Brain pericyte (primary cell): ENCODE results near the gene SLC17A6.

Experiments used
- DNase-seq: peaks from one replicate; pipeline ENCODE4 v3.0.0-alpha.2; 2012; ENCODE audit warnings: low read depth, low spot score

SLC17A6 gene

DNA sequence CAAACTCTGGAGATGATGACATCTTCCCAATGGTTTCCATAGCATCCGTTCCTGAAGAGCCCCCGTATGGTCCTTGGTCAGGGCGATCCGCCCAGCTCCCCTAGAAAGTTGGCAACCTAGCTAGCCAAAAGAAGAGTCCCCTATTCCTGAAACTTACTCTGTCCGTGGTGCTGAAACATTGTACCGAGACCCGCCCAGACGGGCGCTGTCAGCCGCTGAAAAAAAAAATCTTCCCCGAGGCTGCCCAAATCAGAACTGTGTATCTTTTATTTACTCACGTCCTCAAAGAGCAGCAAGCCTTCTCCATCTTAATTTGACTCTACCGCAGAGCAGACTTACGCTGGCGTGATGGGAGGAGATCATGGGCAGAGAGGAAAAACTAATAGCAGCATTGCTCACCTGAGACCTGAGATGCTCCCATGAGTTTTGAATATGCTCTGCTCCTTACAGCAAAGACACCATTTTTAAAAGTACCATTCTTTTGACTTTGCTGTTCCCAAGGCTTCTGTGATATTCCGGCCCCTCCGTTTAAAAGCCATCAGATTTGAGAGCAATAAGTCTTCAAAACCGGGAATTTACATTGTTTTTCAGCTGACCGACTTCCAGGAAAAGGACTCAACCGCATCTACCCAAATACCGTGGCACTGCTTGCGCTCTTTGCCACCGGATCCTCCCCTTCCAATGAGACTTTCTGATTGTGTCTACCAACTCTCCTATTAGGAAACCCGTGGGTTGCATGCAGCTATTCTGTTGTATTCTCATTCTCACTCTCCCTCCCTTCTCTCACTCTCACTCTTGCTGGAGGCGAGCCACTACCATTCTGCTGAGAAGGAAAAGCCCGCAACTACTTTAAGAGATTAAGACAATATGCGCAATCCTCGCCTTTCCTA lies at the start of gene SLC17A6:
Gene SLC17A6, plus strand, starts transcription at position 786 of the 890 bp plus-strand sequence. CDS start 153 bp downstream, outside the sequence.
- no peak for DNase-seq

DNA sequence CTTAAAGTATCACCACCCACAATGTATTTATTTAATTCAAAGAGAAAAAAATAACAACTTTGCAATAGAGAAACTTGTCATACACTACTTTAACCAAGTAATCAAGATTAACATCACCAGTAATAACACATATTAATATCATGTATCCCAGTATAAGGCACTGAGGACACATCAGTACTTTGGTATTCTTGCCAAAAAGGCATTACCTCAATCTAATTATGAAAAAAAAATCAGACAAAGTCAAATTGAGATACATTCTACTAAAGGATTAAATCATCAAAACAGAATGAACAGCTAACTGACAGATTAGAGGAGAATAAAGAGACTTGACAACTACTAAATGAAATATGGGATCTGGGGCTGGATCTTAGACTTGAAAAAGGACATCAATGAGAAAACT lies 35.8 kb upstream of the SLC17A6 start:
- DNase-seq, result no peak

DNA sequence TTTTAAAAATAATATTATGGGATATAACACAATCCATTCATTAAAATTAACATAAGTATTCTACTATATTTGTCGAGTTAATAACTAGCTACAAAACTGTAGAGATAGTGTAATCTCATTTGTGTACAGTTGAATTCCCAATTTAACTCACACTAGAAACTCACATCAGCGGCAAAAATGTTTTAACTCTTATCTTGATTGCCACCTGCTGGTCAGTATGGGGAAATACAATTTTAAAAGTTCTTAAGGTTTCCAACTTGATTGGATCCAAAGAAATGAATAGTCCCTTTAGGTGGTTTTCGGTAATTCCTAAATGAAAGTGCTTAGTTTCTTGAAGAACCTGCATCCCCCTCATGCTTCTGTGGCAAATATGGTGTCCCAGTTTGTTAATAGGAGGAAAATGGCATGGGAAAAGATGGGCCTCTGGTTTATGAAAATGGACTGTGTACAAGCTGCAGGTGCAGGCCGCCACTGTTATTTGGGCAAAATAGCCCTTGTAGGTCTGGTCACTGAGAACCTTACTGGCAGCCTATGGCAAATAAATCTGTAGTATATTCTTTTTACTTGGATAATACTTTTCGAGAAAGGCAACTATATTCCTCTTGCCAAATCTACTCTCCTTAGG lies 33.7 kb upstream of the SLC17A6 start:
- no peak for DNase-seq

DNA sequence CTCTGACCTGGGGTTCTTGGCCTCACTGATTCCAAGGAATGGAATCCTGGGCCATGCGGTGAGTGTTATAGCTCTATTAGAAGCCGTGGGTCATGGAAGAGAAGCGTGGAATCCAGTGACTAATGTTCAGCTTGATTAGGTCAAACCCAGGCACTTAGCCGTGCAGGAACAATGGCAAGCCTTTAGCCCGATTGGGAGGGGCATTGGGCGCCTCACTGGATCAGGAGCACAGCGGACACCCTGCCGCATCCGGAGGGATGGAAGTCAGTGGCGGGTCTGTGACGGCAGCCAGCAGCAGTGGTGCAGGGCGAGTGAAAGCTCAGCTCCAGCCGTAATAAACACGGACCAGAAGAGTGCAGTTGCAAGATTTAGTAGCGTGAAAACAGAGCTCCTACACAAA lies 20.5 kb upstream of the SLC17A6 start:
- no peak for DNase-seq

DNA sequence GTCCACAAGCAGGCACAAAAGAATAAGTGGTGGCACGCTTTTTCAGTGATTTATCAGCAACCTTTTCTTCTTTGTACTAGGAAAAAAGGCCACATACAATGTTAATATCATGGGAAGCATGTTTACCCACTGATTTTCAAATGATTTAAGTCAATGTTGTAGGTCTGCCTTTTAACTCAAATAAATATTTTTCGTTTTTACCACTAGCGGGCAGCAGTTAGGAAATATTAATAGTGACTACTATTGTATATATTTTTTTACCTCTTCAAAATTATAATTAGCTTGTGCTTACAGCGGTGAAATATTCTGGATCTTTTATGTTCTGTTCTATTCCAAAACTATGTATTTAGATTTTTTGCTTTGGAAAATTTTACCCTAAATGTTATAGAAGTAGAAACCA lies 6.4 kb upstream of the SLC17A6 start:
- no peak for DNase-seq

DNA sequence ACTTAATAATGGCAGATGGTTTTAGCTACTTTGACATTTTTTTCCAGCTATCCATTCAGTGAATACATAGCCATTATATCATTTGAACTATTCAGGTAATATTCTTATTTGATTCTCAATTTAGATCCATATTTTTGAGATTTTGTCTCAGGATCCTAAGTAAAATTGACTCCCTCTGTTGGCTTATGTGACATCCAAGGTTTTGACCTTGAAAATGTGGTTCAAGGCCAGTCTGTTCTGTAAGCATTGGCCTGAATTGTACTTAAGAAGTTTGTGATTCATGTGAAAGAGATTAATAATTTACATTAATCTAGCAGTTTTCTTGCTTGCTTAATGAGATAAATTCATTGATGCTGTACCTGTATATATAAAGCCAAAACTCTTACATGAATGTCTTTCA lies 1.6 kb upstream of the SLC17A6 start:
- DNase-seq, result no peak

DNA sequence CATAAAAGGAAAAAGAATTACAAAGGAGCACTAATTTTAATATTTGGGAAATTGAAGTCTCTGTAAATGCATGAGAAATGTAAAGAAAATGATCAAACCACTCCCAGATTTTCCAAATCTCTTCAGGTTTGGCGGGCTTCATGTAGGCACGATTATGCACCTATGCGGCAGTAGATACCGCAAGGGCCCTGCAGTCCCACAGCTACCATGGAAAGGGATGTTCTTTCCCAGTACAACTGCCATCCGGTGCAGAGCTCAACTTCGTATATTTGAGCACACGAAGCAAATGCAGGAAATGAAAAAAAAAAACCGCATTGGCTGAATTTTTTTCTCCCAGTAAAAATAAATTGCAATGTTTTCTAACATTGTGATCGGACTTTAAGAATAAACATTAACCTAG lies 1.4 kb downstream of the SLC17A6 start:
- no peak for DNase-seq

DNA sequence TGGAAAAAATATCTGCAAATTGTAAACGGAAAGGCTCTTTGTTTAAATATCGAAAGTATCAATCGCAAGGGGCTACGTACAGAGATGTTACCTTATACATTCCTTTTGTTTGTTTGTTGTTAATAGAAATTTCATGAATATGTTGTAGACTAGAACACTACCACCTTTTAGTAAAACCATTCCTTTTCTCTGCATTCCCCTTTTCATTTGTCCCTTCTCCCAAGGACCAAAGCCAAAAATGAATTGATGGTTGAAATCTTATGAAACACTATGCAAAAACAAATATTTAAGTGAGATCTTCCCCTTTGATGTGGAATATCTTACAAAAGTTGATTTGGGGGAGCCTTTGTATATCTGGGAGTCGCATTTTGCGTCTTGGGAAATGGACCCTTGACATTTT lies 2.1 kb downstream of the SLC17A6 start:
- DNase-seq, result no peak

DNA sequence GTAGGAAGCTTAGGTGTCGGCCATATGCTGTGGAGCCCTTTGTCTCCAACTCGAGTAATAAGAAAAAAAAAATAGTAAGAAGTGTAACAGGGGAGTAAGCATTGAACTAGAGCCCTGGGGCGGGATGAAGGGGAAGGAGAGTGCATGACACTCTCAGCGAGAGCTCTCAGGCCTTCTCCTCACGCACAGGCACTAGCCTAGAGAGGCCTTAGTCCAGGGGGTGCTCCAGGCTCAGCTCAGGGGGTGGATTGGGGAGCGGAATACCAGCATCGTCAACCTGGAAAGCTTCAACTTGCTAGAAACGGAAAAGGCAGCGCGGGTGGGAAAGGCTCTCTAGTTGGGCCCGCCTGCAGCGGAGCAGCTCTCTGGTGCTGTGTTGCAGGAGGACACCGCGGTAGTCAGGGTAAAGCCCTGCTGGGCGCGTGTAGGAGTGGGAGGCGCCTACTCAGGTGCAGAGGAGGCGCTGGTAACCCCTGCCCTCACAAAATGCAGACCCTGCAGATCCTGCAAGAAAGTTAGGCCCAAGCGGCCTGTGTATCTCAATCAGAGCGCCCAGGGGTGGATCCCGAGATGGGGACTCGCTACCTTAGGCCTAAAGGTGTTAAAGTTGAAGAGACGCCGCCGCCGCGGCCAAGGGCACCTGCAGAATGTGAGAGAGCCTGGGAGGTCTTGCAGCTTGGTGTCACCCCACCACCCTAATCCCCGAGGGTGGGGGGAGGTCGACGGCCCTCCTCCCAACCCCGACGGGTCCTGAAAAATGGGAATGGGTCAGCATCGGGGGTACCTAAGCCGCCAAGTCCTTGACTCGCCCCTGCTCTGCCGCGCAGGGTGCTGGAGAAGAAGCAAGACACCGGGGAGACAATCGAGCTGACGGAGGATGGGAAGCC lies 2.8 kb downstream of the SLC17A6 start:
- no peak for DNase-seq

DNA sequence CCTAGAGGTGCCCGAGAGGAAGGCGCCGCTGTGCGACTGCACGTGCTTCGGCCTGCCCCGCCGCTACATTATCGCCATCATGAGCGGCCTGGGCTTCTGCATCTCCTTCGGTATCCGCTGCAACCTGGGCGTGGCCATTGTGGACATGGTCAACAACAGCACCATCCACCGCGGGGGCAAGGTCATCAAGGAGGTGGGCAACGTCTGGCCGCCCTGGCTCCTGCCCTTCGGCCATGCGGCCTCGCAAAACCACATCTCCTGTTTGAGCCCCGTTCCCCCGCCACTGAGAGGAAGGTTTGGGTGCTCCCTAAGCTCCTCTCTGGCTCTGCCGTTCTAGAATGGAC lies 3.4 kb downstream of the SLC17A6 start:
- DNase-seq, result no peak

DNA sequence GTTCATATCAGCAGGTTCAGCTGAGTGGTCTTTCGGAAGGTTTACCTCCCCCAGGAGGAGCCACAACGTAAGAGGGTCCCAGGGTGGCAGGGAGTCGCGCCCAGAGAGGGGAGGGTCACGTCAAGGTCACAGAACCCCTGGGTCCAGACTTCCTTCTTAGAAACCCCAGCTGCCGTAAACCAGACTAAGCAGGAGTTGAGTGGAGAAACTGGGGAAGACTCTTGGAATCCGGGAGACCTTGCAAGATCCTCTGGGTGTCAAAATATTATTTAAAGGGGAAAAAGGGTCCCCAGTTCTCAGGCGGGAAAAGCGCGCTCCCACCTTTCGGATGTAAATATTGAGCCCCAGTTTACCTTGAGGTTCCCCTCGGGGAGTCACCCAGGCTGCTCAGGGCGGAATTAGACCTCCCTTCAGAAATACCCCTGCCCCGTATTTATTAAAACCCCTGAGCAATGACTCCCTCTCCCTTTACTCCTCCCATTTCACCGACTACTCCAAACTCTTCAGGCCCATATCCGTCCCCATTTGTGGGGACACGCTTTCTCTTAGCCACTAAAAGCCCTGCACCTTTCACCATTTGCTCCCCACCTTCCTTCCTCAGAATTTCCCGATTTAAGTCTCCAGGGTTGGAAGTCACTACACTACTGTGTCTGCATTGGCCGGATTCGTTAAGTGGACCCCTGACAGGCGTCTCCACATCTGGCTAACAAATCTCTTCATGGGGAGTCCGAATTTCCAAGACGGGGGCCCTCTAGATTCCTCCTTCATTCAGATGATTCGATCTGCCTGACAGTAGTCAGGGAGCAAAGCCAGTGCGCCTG lies 4.2 kb downstream of the SLC17A6 start:
- DNase-seq, result no peak

DNA sequence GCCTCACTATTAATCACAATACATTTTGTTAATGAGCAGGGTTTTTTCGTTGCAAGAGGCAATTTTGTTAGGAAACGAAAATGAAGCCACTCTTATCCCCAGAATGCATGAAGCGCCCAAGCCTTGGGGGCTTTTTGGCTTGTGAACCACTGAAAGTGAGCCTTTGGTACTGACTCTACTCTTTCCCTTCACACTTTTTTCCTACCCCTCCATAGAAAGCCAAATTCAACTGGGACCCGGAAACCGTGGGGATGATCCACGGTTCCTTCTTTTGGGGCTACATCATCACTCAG lies 4.8 kb downstream of the SLC17A6 start:
- DNase-seq, result no peak

DNA sequence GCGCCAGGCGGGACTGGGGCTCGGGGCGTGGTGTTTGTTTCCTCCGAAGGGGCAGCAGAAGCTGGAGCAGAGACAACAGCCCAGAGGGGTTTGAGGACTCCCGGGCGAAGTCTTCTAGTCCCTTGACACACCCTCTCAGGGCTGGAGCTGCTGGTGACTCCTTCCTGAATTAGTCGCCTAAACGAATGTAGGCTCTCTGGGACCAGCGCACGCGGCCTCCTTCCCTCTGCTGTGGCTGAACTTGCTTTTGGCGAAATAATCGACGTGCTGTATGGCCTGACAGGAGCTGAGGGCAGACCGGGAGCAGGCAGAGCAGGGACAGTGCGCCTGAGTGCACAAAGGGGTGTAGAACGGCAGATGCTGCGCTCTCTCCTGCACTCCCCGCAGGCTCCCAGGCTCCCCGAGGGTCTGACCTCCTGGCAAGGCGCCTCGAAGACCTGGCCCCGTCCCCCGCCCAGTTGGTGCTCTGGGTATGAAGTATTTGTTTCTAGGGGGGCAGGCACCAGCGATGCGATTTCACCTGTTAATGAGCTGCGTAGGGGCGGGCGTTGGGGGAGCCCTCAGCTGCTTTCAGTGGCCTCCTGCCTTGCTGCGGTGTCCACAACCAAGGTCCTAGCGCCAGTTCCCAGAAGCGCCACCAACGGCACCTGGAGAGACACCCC lies 5.3 kb downstream of the SLC17A6 start:
- no peak for DNase-seq

DNA sequence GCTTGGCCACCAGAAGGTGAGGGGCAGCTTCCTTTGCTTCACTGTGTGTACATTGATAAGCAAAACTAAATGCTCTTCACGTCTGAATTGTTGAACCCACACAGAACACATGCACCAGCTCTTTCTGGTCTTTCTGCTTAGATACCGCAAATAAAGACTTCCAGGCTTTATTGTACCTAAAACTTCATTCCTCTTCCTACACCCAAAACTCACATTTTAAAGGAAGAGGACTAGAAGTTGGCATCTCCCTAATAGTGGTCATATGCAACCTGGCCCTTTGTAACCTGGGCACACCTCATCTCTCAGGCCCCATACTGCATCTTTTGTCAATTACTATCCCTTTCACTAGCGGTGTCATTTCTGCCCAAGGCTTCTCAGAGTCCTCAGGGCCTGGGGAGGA lies 5.9 kb downstream of the SLC17A6 start:
- no peak for DNase-seq

DNA sequence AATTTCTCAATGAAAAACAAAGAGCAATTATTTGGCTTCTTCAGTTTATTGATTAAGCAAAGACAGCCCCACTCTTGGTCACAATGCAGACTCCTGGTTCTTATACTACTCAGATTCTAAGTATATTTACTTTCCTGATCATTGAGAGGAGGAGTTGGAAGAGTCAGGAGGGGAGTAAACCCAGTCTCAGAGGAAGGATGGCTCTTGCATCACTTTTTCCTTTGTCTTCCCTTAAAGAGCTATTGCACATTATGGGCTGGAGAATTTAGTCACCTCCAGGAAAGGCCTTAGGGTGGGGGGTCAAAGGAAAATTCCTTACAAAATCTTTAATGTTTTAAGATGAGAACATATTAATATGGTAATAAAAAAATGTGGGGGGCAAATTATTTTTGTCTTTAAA lies 8.1 kb downstream of the SLC17A6 start:
- no peak for DNase-seq

DNA sequence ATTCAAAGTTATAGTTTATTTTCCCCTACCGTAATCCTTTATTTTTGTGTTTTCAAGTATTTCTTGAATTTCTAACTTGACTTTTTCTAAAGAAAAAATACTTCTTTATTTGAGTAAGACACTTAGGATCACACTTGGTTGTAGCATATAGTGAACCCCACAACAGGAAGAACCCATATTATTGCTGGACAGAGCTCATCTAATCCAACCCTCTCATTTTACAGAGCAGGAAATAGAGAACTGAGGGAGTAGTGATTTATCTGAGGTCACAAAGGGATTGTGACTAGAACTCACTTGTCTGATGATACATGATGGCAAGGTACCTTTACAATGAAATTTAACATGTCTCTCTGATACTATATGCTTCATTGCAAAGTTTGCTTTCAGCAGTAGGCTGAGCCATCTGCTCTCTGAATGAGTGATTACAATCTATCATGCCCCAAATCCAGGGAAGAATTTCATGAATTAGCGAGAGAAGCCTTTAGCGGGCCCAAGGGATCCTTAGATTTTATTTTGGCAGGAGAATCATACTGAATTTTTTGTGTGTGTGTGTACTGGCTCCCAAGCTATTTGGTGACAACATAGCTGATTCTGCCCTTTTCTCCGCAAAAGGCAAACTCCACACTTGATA lies 9.8 kb downstream of the SLC17A6 start:
- no peak for DNase-seq

DNA sequence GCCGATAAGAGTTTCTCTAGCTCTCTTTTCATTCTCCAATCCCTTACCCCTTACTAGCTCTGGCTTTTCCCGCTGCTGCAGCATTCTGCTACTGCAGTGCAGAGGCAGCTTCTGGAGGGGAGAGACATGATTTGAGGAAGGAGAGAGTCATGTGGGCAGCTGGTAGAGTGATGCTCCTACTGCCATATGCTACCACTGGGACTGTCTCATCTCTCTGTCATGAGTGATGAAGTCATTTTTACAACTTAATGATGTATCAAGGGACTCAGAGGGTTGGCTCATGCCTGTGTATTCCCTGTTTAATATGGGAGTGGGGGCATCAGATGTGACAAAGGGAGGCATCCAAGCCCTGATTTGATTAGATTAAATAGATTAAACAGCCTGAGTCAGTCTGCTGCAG lies 11.3 kb downstream of the SLC17A6 start:
- DNase-seq, result no peak

DNA sequence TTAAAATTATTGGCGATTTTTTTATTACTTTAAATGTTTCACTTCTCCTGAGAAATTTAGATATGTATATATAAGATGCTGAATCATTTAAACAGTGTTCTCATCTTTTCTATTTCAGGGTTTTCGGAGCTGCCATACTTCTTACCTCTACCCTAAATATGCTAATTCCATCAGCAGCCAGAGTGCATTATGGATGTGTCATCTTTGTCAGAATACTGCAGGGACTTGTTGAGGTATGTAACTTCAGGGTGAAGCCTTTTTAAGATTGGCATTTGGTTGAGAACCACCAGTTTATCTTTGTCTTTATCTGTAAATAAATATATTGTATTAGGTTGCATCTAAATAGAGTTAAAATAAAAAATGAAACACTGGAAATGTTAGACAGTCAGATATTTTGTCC lies 21.1 kb downstream of the SLC17A6 start:
- DNase-seq, result no peak

DNA sequence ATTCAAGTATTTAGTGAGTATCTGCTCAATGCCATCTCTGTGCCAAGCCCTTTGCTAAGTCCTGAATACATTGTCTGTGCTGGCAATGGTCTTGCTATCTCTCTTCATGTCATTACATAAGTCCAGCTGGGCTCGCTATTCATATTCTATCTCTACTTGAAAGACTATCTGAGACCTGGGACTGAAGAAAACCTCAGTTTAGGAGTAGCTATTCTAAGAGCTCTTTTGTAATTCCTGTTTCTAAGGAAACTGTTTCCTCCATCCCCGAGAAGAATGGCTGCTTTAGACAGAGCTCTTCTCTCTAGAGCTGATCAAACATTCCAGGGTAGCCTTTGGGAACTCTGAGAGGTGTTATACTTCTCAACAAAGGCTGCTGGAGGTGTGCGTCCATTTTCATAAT lies 33.0 kb downstream of the SLC17A6 start:
- no peak for DNase-seq

DNA sequence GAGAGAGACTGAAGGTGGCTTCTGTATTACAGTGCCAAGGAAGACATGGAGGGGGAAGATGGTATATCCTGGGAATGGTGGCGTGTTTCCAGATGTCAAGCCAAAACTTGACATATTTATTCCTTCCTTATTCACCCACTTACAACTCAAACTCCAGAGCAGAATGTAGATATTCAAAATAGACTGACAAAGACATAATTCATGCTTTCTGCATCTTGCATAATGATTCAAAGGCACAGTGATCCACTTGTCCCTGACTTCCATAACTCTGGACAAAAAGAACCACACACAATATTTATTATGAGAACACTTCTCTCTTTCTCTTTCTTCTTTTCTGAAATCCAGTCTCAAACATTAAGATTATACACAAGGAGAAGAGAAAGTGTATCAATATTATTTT lies 48.9 kb downstream of the SLC17A6 start:
- DNase-seq, result no peak
